Mucosa of descending colon (tissue), 3 donors: Measurements from ENCODE around the gene SH3GL3. TPM values are rescaled to one million over a fixed set of nuclear protein-coding genes. Genes with fewer than 3 reads are reported as not detected.
A peak's percentile ranks its signal among the peaks of the same experiment; 100 is the strongest.

ENCODE experiments used
- ATAC-seq: fragments of 200-7000 bp; cut with Tn5 transposase; one replicate; pipeline ENCODE4 v1.9.1; 2020; ENCODE audit warnings: mild to moderate bottlenecking, moderate library complexity
- DNase-seq, 3 donors: peaks; one replicate each; pipeline ENCODE4 v3.0.0-alpha.2; 2020
- H3K36me3 ChIP-seq: fragments of 200-600 bp; one replicate; pipeline ENCODE4 v1.8.0; 2021; ENCODE audit warnings: low read depth, mild to moderate bottlenecking
- H3K4me1 ChIP-seq: fragments of 200-600 bp; one replicate; pipeline ENCODE4 v1.8.0; 2021; ENCODE audit warnings: low read depth, mild to moderate bottlenecking
- H3K4me3 ChIP-seq: fragments of 200-600 bp; one replicate; pipeline ENCODE4 v1.8.0; 2021; ENCODE audit warnings: mild to moderate bottlenecking
- H3K9me3 ChIP-seq: fragments of 200-600 bp; one replicate; pipeline ENCODE4 v1.8.0; 2021; ENCODE audit warnings: mild to moderate bottlenecking
- intact Hi-C, 2 donors: fragments of 100-400 bp; cut with DNase I in 1 of 2; cut with micrococcal nuclease in 1 of 2; formaldehyde crosslinking; loops; one replicate each; pipeline versions ENCODE4 v1.11.0 to v1.11.1; 2022; cut with DNase I, micrococcal nuclease
- total RNA-seq, 3 donors: library from RNA; stranded (reverse); fragmentation: NEBNext Ultra II Directional in 2 of 3; extraction: Animal tissue kit (Norgen Biotek cat#: 25700) in 2 of 3; gene quantifications; one replicate each; pipeline versions ENCODE4 v1.2.1 to v1.2.4, GENCODE V29; 2021 to 2023
- TF ChIP-seq, protein P1 (sequence below): fragments of 200-600 bp; IDR thresholded peaks from one replicate; pipeline ENCODE4 v1.8.0; 2022; ENCODE audit warnings: antibody characterized with exemption, mild to moderate bottlenecking
- donor health status: DM: no; HTN: no; CAD: no; lungs with moderate emphysema.
- donor health status: DM: no; HTN: no; CAD: no.
- donor health status: DM: no; HTN: yes; CAD: no.

The SH3GL3 gene
- total RNA-seq, 3 donors from 2014 or later = 1.2 TPM; not detected in 2

- no peaks in the 10 kb centered on the region for H3K4me1 ChIP-seq
- intact Hi-C loops = loop anchor here in 1 of 2 donors (5.0 to 10.0 kb wide), 2 partner anchors 111 to 308 kb away; partner anchors contain the start of gene SH3GL3
- TF ChIP-seq, protein P1, sequence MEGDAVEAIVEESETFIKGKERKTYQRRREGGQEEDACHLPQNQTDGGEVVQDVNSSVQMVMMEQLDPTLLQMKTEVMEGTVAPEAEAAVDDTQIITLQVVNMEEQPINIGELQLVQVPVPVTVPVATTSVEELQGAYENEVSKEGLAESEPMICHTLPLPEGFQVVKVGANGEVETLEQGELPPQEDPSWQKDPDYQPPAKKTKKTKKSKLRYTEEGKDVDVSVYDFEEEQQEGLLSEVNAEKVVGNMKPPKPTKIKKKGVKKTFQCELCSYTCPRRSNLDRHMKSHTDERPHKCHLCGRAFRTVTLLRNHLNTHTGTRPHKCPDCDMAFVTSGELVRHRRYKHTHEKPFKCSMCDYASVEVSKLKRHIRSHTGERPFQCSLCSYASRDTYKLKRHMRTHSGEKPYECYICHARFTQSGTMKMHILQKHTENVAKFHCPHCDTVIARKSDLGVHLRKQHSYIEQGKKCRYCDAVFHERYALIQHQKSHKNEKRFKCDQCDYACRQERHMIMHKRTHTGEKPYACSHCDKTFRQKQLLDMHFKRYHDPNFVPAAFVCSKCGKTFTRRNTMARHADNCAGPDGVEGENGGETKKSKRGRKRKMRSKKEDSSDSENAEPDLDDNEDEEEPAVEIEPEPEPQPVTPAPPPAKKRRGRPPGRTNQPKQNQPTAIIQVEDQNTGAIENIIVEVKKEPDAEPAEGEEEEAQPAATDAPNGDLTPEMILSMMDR = no peak
- DNase-seq (no peak), ATAC-seq (no peak)
- H3K36me3 ChIP-seq = no peaks in the 10 kb centered on the region
- no peaks in the 10 kb centered on the region for H3K9me3 ChIP-seq
- no peak overlapping the region for H3K4me3 ChIP-seq
These were observed 108.2 kb downstream of the SH3GL3 start for GRCh38 chr15:83555383-83555782.

DNA sequence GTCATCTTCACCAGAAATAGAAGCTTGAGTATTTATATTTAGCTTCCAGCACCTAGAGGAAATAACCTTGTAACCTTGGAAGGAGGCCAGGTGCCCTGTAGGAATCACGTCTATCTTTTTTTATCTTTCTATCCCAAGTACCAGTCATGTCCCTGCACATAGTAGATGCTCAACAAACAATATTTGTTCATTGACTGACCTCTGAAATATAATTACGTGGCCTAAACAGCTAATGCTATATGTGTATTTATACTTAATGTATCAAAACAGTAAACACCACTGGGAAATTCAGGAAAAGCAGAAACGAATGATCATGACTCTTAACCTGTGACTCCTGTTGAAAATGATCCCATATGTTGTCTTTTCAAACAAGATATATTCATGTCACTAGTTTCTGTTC lies 108.9 kb downstream of the SH3GL3 start:
- intact Hi-C loops = loop anchor here in 1 of 2 donors (5.0 to 10.0 kb wide), 2 partner anchors 111 to 309 kb away; partner anchors contain the start of gene SH3GL3

DNA sequence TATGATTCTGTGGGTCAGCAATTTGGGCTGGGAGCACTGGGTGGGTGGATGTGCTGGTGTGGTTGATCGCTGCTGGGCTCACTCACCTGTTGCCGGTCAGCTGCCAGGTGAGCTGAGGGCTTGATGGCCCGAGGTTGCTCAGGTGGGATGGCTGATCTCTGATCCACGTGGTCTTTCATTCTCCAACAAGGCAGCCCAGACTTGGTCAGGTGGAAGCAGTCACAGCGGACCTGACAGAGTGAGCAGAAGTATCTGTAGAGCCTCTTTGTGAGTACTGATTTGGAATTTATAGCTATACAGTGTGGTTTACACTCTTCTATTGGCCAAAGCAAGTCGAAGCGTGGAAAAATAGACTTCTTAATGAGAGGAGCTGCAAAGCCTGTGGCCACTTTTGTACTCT lies 109.6 kb downstream of the SH3GL3 start:
- Histone ChIP-seq H3K9me3 (no peaks in the 10 kb centered on the region), H3K36me3 (no peaks in the 10 kb centered on the region), H3K4me1 (no peaks in the 10 kb centered on the region), H3K4me3 (no peak overlapping the region)
- TF ChIP-seq, protein P1 = no peak
- DNase-seq (no peak), ATAC-seq (no peak)
- intact Hi-C loops = loop anchor here in 1 of 2 donors (5.0 to 10.0 kb wide), 2 partner anchors 112 to 309 kb away; partner anchors contain the start of gene SH3GL3

More for the DNA sequence above, 108.9 kb downstream of the SH3GL3 start:
- ATAC-seq (no peak), DNase-seq (no peak)
- no peaks in the 10 kb centered on the region for H3K4me1 ChIP-seq
- TF ChIP-seq, protein P1 = no peak
- no peak overlapping the region for H3K4me3 ChIP-seq
- no peaks in the 10 kb centered on the region for H3K9me3 ChIP-seq
- H3K36me3 ChIP-seq = no peaks in the 10 kb centered on the region

GRCh38 chr15:83558146-83558545 lies 111.0 kb downstream of the SH3GL3 start:
- H3K4me3 ChIP-seq = no peak overlapping the region
- TF ChIP-seq, protein P1 = no peak
- intact Hi-C loops = loop anchor here in 1 of 2 donors (5.0 to 10.0 kb wide), 2 partner anchors 113 to 311 kb away; partner anchors contain the start of gene SH3GL3
- H3K4me1 ChIP-seq = no peaks in the 10 kb centered on the region
- no peak for DNase-seq
- ATAC-seq = no peak
- no peaks in the 10 kb centered on the region for H3K36me3 ChIP-seq
- no peaks in the 10 kb centered on the region for H3K9me3 ChIP-seq

- no peaks in the 10 kb centered on the region for H3K4me1 ChIP-seq
- ATAC-seq = peak; percentile 56
- H3K9me3 ChIP-seq = no peaks in the 10 kb centered on the region
- no peaks in the 10 kb centered on the region for H3K36me3 ChIP-seq
- intact Hi-C loops = loop anchor here in 1 of 2 donors (5.0 to 10.0 kb wide), 2 partner anchors 115 to 312 kb away; partner anchors contain the start of gene SH3GL3
- H3K4me3 ChIP-seq = no peak overlapping the region
- TF ChIP-seq, protein P1 = peak; percentile 52
- DNase-seq = peak in 1 of 3 donors; percentile 59
These were observed 112.3 kb downstream of the SH3GL3 start for GRCh38 chr15:83559310-83559966.
